Naive thymus-derived CD4-positive, alpha-beta T cell (primary cell): ENCODE measurements around the gene PRSS35. TPM values are rescaled to one million over a fixed set of nuclear protein-coding genes. Genes with fewer than 3 reads are reported as not detected.
"Not testable (repeated sequence)": the region's sequence is repeated elsewhere in the genome, so short reads cannot be mapped to it uniquely, and the experiment has no call there.

Experiments
- ATAC-seq: fragments of 150-1000 bp; cut with Tn5 transposase; 2 replicates; pipeline ENCODE4 v1.10.0; 2021; ENCODE audit warnings: mild to moderate bottlenecking, moderate library complexity
- CTCF ChIA-PET: fragments of 350-600 bp; sonication (Branson Sonifier 250); formaldehyde crosslinking; loops from one replicate; lab custom pipeline; 2021; ENCODE audit warnings: antibody characterized with exemption; lab: Charles Lee
- POLR2A ChIA-PET: fragments of 350-600 bp; sonication (Branson Sonifier 250); formaldehyde crosslinking; loops from one replicate; lab custom pipeline; 2021; ENCODE audit warnings: antibody characterized with exemption, inconsistent platforms; lab: Charles Lee
- DNase-seq, 9 donors: peaks; one replicate each; pipeline versions ENCODE4 v3.0.0 to v3.0.0-alpha.2; 2020 to 2022; ENCODE audit warnings: mixed read lengths in 1 of 9
- H3K27ac ChIP-seq: one replicate; pipeline ENCODE4 v1.7.0; 2013; ENCODE audit warnings: mild to moderate bottlenecking, low read depth, low read length, moderate library complexity
- H3K27me3 ChIP-seq, 2 donors: one replicate each; pipeline ENCODE4 v1.7.0; 2013; ENCODE audit warnings: low read length in 2 of 2, mild to moderate bottlenecking in 2 of 2, moderate library complexity in 2 of 2; ENCODE audit not compliant: control insufficient read depth in 2 of 2, insufficient read depth in 2 of 2
- H3K36me3 ChIP-seq, 3 experiments: 1 replicate in 2 of 3; 2 replicates in 1 of 3; pipeline ENCODE4 v1.7.0; 2013; ENCODE audit warnings: low read length in 3 of 3, mild to moderate bottlenecking in 3 of 3, moderate library complexity in 1 of 3; ENCODE audit not compliant: insufficient read depth in 3 of 3, control insufficient read depth in 2 of 3
- H3K4me1 ChIP-seq, 2 donors: one replicate each; pipeline ENCODE4 v1.7.0; 2013; ENCODE audit warnings: low read length in 2 of 2, mild to moderate bottlenecking in 2 of 2, moderate library complexity in 1 of 2; ENCODE audit not compliant: control insufficient read depth in 2 of 2, insufficient read depth in 2 of 2
- H3K4me3 ChIP-seq: 2 replicates; pipeline ENCODE4 v1.7.0; 2013; ENCODE audit warnings: mild to moderate bottlenecking, low read length
- H3K9me3 ChIP-seq, 3 experiments: 1 replicate in 2 of 3; 2 replicates in 1 of 3; pipeline ENCODE4 v1.7.0; 2013; ENCODE audit warnings: low read length in 3 of 3; ENCODE audit not compliant: control insufficient read depth in 2 of 3
- H3K27ac Mint-ChIP-seq, 9 donors: one replicate each; pipeline ENCODE4 v1.8.0; 2020 to 2022; ENCODE audit warnings: mixed read lengths in 9 of 9, mild to moderate bottlenecking in 8 of 9, moderate library complexity in 5 of 9, inconsistent platforms in 2 of 9
- H3K27me3 Mint-ChIP-seq, 5 donors: one replicate each; pipeline ENCODE4 v1.8.0; 2021 to 2022; ENCODE audit warnings: mixed read lengths in 5 of 5, mild to moderate bottlenecking in 1 of 5
- H3K36me3 Mint-ChIP-seq, 5 donors: one replicate each; pipeline ENCODE4 v1.8.0; 2020 to 2022; ENCODE audit warnings: mixed read lengths in 5 of 5, mild to moderate bottlenecking in 3 of 5, inconsistent platforms in 1 of 5
- H3K4me1 Mint-ChIP-seq, 7 donors: one replicate each; pipeline ENCODE4 v1.8.0; 2020 to 2022; ENCODE audit warnings: mixed read lengths in 7 of 7, mild to moderate bottlenecking in 3 of 7, inconsistent platforms in 1 of 7
- H3K4me3 Mint-ChIP-seq, 10 donors: one replicate each; pipeline ENCODE4 v1.8.0; 2020 to 2022; ENCODE audit warnings: mild to moderate bottlenecking in 10 of 10, mixed read lengths in 10 of 10, moderate library complexity in 6 of 10, inconsistent platforms in 2 of 10
- H3K9me3 Mint-ChIP-seq, 11 donors: one replicate each; pipeline ENCODE4 v1.8.0; 2020 to 2022; ENCODE audit warnings: mixed read lengths in 11 of 11, mild to moderate bottlenecking in 4 of 11, inconsistent platforms in 1 of 11, moderate library complexity in 1 of 11
- intact Hi-C, 2 donors: fragments of 100-400 bp; cut with micrococcal nuclease; formaldehyde crosslinking; loops; one replicate each; pipeline ENCODE4 v1.15.1; 2023
- polyA plus RNA-seq, 2 donors: library from polyadenylated mRNA; unstranded; fragments of 300-500 nt; fragmentation: Illumina TruSeq; gene quantifications; one replicate each; pipeline ENCODE4 v1.2.3, GENCODE V29; 2021
- total RNA-seq, 6 experiments: library from RNA in 5 of 6; stranded (reverse) in 5 of 6; gene quantifications; 1 replicate in 5 of 6; 2 replicates in 1 of 6; pipeline ENCODE4 v1.2.3 and lab custom pipeline; 2021 to 2026

Gene PRSS35
- total and polyA plus RNA-seq, 7 experiments from 2014 or later, result not detected

DNA sequence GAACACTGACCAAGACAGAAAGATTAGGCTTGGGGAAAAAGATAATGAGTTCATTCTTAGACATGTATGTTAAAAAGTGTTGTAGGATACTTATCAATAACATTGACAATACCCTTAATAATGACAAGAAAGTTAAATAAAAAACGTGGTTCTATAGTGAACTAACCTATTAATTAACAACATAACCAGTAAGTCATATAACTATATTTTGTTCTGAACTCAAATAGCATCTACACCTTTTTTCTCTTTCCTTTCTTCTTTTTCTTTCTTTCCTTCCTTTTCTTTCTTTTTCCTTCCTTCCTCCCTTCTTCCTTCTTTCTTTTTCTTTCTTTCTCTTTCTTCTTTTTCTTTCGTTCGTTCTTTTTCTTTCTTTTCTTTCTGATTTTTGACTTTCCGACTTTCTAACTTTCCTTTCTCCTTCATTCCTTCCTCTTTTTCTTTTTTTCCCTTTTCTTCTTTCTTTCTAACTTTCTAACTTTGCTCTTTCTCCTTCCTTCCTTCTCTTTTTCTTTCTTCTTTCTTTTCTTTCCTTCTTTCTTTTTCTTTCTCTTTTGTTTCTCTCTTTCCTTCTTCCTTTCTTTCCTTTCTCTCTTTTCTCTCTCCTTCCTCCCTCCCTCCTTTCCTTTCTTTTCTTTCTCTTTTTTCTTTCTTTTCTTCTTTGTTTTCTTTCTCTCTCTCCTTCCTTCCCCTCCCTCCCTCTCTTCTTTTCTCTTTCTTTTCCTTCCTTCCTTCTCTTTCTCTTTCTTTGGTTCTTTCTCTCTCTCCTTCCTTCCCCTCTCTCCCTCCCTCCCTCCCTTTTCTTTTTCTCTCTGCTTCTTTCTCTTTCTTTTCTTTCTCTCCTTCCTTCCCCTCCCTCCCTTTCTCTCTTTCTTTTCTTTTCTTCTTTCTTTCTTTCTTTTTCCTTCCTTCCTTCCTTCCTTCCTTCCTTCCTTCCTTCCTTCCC, 24.6 kb downstream of the PRSS35 start:
- H3K36me3 ChIP-seq, result no peaks in the 10 kb centered on the region
- H3K9me3 ChIP-seq, result no peaks in the 10 kb centered on the region
- ChIA-PET CTCF (interaction anchor here (1.1 kb wide), 1 partner anchor 315 kb away, joined by 12 read pairs; no protein-coding TSS in a partner anchor), POLR2A (no interaction called here)
- H3K27ac ChIP-seq, result no peak overlapping the region
- Mint-ChIP-seq H3K4me3 (no peak overlapping the region), H3K27me3 (peaks cover 0 to 13% (median 4%) of the 10 kb centered on the region in 5 donors), H3K9me3 (peaks cover 0 to 4% (median 0%) of the 10 kb centered on the region in 11 donors), H3K36me3 (no peaks in the 10 kb centered on the region), H3K4me1 (no peaks in the 10 kb centered on the region), H3K27ac (no peak overlapping the region)
- DNase-seq (no peak), ATAC-seq (no peak)
- peaks cover 0 to 2% of the 10 kb centered on the region in 2 donors for H3K27me3 ChIP-seq
- H3K4me3 ChIP-seq, result no peak overlapping the region
- no peaks in the 10 kb centered on the region for H3K4me1 ChIP-seq
- intact Hi-C loops, result loop anchor here (1.0 kb wide), 1 partner anchor 315 kb away; no protein-coding TSS in a partner anchor

DNA sequence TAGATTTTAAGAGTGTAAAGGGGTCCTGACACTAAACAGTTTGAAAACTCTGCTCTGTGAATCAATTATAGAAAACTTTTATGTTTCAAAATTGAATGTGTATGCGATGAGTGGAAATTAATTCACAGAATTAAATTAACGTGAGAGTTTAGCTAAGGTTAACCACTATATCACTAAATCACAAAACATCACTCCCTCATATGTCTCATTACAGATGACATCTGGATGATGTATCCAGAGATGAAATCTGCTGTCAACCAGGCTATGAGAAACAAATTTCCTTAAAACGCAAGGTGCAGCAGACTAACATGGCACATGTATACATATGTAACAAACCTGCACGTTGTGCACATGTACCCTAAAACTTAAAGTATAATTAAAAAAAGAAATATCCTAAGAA, 27.3 kb downstream of the PRSS35 start:
- peaks cover 0 to 2% of the 10 kb centered on the region in 2 donors for H3K27me3 ChIP-seq
- CTCF ChIA-PET, result no interaction called here
- DNase-seq (no peak), ATAC-seq (no peak)
- Mint-ChIP-seq H3K27me3 (peaks cover 4 to 15% (median 11%) of the 10 kb centered on the region in 5 donors), H3K36me3 (no peaks in the 10 kb centered on the region), H3K4me3 (no peak overlapping the region), H3K4me1 (no peaks in the 10 kb centered on the region), H3K9me3 (peaks cover 0 to 6% (median 0%) of the 10 kb centered on the region in 11 donors), H3K27ac (no peak overlapping the region)
- no peak overlapping the region for H3K4me3 ChIP-seq
- H3K4me1 ChIP-seq, result no peaks in the 10 kb centered on the region
- POLR2A ChIA-PET, result no interaction called here
- H3K36me3 ChIP-seq, result no peaks in the 10 kb centered on the region
- no peak overlapping the region for H3K27ac ChIP-seq
- intact Hi-C loops, result no loop called here
- H3K9me3 ChIP-seq, result no peaks in the 10 kb centered on the region

DNA sequence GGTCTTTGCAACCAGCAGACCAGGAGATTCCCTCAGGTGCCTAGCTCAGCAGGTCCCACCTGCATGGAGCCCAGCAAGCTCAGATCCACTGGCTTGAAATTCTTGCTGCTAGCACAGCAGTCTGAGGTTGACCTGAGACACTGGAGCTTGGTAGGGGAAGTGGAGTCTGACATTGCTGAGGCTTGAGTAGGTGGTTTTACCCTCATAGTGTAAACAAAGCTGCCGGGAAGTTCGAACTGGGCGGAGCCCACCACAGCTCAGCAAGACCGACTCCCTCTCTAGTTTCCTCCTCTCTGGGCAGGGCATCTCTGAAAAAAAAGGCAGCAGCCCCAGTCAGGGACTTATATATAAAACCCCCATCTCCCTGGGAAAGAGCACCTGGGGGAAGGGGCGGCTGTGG, 34.3 kb downstream of the PRSS35 start:
- ATAC-seq (no peak), DNase-seq (no peak)

DNA sequence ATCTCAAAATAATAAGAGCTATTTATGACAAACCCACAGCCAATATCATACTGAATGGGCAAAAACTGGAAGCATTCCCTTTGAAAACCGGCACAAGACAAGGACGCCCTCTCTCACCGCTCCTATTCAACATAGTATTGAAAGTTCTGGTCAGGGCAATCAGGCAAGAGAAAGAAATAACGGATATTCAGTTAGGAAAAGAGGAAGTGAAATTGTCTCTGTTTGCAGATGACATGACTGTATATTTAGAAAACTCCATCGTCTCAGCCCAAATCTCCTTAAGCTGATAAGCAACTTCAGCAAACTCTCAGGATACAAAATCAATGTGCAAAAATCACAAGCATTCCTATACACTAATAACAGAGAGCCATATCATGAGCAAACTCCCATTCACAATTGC, 38.1 kb downstream of the PRSS35 start:
- H3K4me3 ChIP-seq, intact Hi-C loops, CTCF ChIA-PET, H3K9me3 ChIP-seq, H3K4me3 Mint-ChIP-seq, H3K4me1 ChIP-seq, POLR2A ChIA-PET, ATAC-seq, H3K27me3 ChIP-seq, H3K27ac ChIP-seq, H3K36me3 ChIP-seq, DNase-seq, H3K4me1 Mint-ChIP-seq, H3K36me3 Mint-ChIP-seq, H3K27ac Mint-ChIP-seq: not testable (repeated sequence)
- Mint-ChIP-seq H3K9me3 (peaks cover 4 to 28% (median 9%) of the 10 kb centered on the region in 11 donors), H3K27me3 (peaks cover 0 to 44% (median 13%) of the 10 kb centered on the region in 5 donors)

More for the DNA sequence above, 34.3 kb downstream of the PRSS35 start:
- CTCF ChIA-PET, result no interaction called here
- H3K27me3 ChIP-seq, result no peaks in the 10 kb centered on the region
- peaks cover 0 to 3% (median 0%) of the 10 kb centered on the region in 5 donors for H3K36me3 Mint-ChIP-seq
- no peaks in the 10 kb centered on the region for H3K36me3 ChIP-seq
- no peak overlapping the region for H3K4me3 Mint-ChIP-seq
- intact Hi-C loops, result no loop called here
- no peak overlapping the region for H3K4me3 ChIP-seq
- H3K4me1 Mint-ChIP-seq, result peaks cover 0 to 6% (median 0%) of the 10 kb centered on the region in 7 donors
- no peaks in the 10 kb centered on the region for H3K9me3 ChIP-seq
- H3K4me1 ChIP-seq, result no peaks in the 10 kb centered on the region
- POLR2A ChIA-PET, result no interaction called here
- peaks cover 4 to 30% (median 11%) of the 10 kb centered on the region in 11 donors for H3K9me3 Mint-ChIP-seq
- no peak overlapping the region for H3K27ac Mint-ChIP-seq
- H3K27me3 Mint-ChIP-seq, result peaks cover 4 to 31% (median 20%) of the 10 kb centered on the region in 5 donors
- no peak overlapping the region for H3K27ac ChIP-seq

DNA sequence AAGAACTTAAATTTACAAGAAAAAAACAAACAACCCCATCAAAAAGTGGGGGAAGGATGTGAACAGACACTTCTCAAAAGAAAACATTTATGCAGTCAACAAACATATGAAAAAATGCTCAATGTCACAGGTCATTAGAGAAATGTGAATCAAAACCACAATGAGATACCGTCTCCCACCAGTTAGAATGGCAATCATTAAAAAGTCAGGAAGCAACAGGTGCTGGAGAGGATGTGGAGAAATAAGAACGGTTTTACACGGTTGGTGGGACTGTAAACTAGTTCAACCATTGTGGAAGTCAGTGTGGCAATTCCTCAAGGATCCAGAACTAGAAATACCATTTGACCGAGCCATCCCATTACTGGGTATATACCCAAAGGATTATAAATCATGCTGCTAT, 39.4 kb downstream of the PRSS35 start:
- CTCF ChIA-PET, intact Hi-C loops, H3K4me3 ChIP-seq, H3K27me3 ChIP-seq, H3K27ac ChIP-seq, H3K36me3 Mint-ChIP-seq, H3K4me3 Mint-ChIP-seq, H3K27ac Mint-ChIP-seq, H3K36me3 ChIP-seq, H3K9me3 ChIP-seq, H3K4me1 ChIP-seq, DNase-seq, H3K4me1 Mint-ChIP-seq, ATAC-seq, POLR2A ChIA-PET: not testable (repeated sequence)
- Mint-ChIP-seq H3K9me3 (peaks cover 2 to 28% (median 9%) of the 10 kb centered on the region in 11 donors), H3K27me3 (peaks cover 0 to 44% (median 13%) of the 10 kb centered on the region in 5 donors)

DNA sequence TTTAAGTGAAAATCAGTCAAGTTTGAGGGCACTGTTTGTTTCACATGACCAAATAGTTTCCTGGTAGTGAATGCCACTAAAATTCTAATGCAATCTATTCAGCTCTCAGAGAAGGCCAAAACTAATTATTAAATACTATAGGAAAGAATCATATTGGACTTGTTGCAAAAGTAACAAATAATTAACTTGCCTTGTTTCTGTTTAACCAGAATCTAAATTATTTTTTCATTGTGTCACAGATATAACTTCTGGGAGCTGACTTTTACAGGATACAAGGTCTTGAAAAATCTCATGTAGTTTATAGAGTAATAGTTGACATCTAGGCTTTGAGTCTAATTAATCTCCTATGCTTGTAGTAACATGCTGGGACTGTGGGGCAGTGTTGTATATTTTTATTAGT, 44.5 kb downstream of the PRSS35 start:
- Mint-ChIP-seq H3K9me3 (peaks cover 0 to 6% (median 1%) of the 10 kb centered on the region in 11 donors), H3K4me3 (no peak overlapping the region), H3K27me3 (peaks cover 0 to 18% (median 3%) of the 10 kb centered on the region in 5 donors), H3K36me3 (no peaks in the 10 kb centered on the region), H3K27ac (no peak overlapping the region), H3K4me1 (no peaks in the 10 kb centered on the region)
- Histone ChIP-seq H3K27ac (no peak overlapping the region), H3K36me3 (no peaks in the 10 kb centered on the region), H3K27me3 (no peaks in the 10 kb centered on the region), H3K4me1 (no peaks in the 10 kb centered on the region), H3K9me3 (no peaks in the 10 kb centered on the region), H3K4me3 (no peak overlapping the region)
- ChIA-PET CTCF (no interaction called here), POLR2A (no interaction called here)
- intact Hi-C loops, result no loop called here
- ATAC-seq (no peak), DNase-seq (no peak)
